Panc1 (cell line): ENCODE results near the gene SPA17.

Source experiments
- REST ChIP-seq, 2 experiments: IDR thresholded peaks; 2 replicates each; pipeline ENCODE4 v1.6.1; 2011 to 2012; ENCODE audit warnings: low read depth in 2 of 2, control low read depth in 1 of 2, low read length in 1 of 2, mild to moderate bottlenecking in 1 of 2, moderate library complexity in 1 of 2; ENCODE audit not compliant: insufficient read depth in 1 of 2
- TCF7L2 ChIP-seq: IDR thresholded peaks from 2 replicates; pipeline ENCODE4 v1.6.1; 2011; ENCODE audit warnings: mild to moderate bottlenecking, low read depth, low read length, inconsistent platforms
- TF ChIP-seq, protein P1 (sequence below): fragments of 450-650 bp; IDR thresholded peaks from 2 replicates; pipeline ENCODE4 v1.5.1; 2017; ENCODE audit warnings: mild to moderate bottlenecking

DNA sequence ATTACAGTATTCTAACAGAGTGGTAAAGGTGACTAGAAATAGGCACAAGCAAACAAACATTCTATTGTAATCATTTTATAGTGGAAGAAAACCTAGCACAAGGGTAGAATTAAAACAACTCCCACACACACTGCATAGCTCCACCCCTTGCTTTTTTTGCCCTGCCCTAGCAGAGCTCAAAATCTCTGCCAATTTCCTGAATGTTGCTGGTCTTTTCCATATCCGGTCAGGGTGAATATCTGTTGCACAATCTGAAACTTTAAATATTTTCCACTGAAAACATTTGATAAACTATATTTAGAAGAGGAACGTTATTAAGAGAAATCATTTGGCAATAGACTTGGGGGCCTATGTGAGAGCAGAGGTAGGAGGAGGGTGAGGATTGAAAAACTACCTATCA is 2.7 kb downstream of the SPA17 start:
- TF ChIP-seq REST (IDR thresholded peaks at IDR 0.05; ENCODE audit: insufficient read depth in 1 of 2, low read depth in 2 of 2, low read length in 1 of 2) (no peak), TCF7L2 (no peak)
- TF ChIP-seq, protein P1, sequence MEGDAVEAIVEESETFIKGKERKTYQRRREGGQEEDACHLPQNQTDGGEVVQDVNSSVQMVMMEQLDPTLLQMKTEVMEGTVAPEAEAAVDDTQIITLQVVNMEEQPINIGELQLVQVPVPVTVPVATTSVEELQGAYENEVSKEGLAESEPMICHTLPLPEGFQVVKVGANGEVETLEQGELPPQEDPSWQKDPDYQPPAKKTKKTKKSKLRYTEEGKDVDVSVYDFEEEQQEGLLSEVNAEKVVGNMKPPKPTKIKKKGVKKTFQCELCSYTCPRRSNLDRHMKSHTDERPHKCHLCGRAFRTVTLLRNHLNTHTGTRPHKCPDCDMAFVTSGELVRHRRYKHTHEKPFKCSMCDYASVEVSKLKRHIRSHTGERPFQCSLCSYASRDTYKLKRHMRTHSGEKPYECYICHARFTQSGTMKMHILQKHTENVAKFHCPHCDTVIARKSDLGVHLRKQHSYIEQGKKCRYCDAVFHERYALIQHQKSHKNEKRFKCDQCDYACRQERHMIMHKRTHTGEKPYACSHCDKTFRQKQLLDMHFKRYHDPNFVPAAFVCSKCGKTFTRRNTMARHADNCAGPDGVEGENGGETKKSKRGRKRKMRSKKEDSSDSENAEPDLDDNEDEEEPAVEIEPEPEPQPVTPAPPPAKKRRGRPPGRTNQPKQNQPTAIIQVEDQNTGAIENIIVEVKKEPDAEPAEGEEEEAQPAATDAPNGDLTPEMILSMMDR: no peak
